Measurements from ENCODE around the gene PUDP.

PUDP gene

DNA sequence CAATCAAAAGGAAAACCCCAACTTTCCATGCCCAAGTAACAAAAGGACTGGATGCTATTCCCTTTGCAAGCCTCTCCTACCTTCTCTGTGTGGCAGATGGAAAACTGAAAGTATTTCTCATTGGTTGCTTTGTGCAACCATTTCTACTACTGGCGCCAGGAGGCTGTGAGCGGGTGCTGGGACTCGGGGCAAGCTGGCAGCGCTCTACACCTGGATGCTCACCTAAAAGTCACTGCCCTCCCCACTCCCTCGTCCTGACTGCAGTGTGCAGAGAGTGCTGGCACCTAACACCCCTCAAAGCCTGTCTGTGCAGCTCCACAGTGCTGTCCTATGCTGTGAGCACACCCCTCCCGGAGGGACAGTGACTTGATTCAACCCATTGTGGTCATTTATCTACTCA, 54.6 kb downstream of the PUDP start:
- Histone ChIP-seq H3F3A (ENCODE audit: control insufficient read depth, insufficient read depth) (no peaks in the 10 kb centered on the region; the same call in 1 of the 2 replicates), H3K27ac (ENCODE audit: low read depth, low read length) (no peak overlapping the region), H3K36me3 (ENCODE audit: control insufficient read depth, low read length) (peaks cover 18% of the 10 kb centered on the region), H3K4me1 (ENCODE audit: control insufficient read depth, low read length) (peaks cover 49% of the 10 kb centered on the region), H3K9me3 (ENCODE audit: control insufficient read depth, insufficient read depth, low read length) (no peaks in the 10 kb centered on the region), H3K9me2 (replicated peaks; ENCODE audit: control insufficient read depth, low read length) (no peaks in the 10 kb centered on the region), H3K27me3 (ENCODE audit: control insufficient read depth, low read length) (no peaks in the 10 kb centered on the region), H3K4me2 (ENCODE audit: low read length) (no peak overlapping the region), H4K20me1 (ENCODE audit: control insufficient read depth, insufficient read depth, low read depth, low read length) (no peaks in the 10 kb centered on the region), H3K4me3 (ENCODE audit: low read length) (no peak overlapping the region), H3K79me2 (ENCODE audit: control insufficient read depth, low read length) (peaks cover 41% of the 10 kb centered on the region)
- TF ChIP-seq EZH2phosphoT487 (IDR thresholded peaks at IDR 0.05; ENCODE audit: borderline replicate concordance, low read length) = no peak
- TF ChIP-seq, protein P1, sequence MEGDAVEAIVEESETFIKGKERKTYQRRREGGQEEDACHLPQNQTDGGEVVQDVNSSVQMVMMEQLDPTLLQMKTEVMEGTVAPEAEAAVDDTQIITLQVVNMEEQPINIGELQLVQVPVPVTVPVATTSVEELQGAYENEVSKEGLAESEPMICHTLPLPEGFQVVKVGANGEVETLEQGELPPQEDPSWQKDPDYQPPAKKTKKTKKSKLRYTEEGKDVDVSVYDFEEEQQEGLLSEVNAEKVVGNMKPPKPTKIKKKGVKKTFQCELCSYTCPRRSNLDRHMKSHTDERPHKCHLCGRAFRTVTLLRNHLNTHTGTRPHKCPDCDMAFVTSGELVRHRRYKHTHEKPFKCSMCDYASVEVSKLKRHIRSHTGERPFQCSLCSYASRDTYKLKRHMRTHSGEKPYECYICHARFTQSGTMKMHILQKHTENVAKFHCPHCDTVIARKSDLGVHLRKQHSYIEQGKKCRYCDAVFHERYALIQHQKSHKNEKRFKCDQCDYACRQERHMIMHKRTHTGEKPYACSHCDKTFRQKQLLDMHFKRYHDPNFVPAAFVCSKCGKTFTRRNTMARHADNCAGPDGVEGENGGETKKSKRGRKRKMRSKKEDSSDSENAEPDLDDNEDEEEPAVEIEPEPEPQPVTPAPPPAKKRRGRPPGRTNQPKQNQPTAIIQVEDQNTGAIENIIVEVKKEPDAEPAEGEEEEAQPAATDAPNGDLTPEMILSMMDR (IDR thresholded peaks at IDR 0.05; ENCODE audit: low read depth, low read length, poor library complexity, severe bottlenecking) = no peak

DNA sequence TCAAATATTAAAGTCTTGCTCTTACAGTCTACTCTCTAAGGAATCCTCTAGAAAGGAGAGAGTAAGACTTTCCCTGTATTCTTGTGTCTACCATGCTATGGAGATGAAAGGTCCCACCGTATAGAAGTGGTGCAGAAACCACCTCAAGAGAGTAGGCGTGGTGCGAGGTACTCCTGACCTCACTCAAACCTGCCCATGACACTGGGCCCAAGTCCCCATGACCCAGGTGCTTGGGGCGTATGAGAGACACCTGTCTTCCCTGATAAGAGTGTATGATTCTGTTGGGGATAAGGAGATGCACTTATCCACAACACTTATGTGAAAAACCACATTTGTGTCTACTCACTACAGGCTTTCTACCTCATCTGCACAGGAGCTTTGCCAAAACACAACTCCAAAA, 55.4 kb downstream of the PUDP start:
- peaks cover 40% of the 10 kb centered on the region for H3K79me2 ChIP-seq (ENCODE audit: control insufficient read depth, low read length)
- peaks cover 10% of the 10 kb centered on the region for H3K36me3 ChIP-seq (ENCODE audit: control insufficient read depth, low read length)
- H3F3A ChIP-seq (ENCODE audit: control insufficient read depth, insufficient read depth) = no peaks in the 10 kb centered on the region; the same call in 1 of the 2 replicates
- no peak overlapping the region for H3K4me3 ChIP-seq (ENCODE audit: low read length)
- H3K9me2 ChIP-seq (replicated peaks; ENCODE audit: control insufficient read depth, low read length) = no peaks in the 10 kb centered on the region
- TF ChIP-seq EZH2phosphoT487 (IDR thresholded peaks at IDR 0.05; ENCODE audit: borderline replicate concordance, low read length) = no peak
- TF ChIP-seq, protein P1 (IDR thresholded peaks at IDR 0.05; ENCODE audit: low read depth, low read length, poor library complexity, severe bottlenecking) = no peak
- no peak overlapping the region; the same call in 1 of the 2 replicates for H3K4me2 ChIP-seq (ENCODE audit: low read length)
- H4K20me1 ChIP-seq (ENCODE audit: control insufficient read depth, insufficient read depth, low read depth, low read length) = no peaks in the 10 kb centered on the region
- peaks cover 54% of the 10 kb centered on the region for H3K4me1 ChIP-seq (ENCODE audit: control insufficient read depth, low read length)
- no peak overlapping the region for H3K27ac ChIP-seq (ENCODE audit: low read depth, low read length)
- H3K27me3 ChIP-seq (ENCODE audit: control insufficient read depth, low read length) = no peaks in the 10 kb centered on the region
- H3K9me3 ChIP-seq (ENCODE audit: control insufficient read depth, insufficient read depth, low read length) = no peaks in the 10 kb centered on the region

DNA sequence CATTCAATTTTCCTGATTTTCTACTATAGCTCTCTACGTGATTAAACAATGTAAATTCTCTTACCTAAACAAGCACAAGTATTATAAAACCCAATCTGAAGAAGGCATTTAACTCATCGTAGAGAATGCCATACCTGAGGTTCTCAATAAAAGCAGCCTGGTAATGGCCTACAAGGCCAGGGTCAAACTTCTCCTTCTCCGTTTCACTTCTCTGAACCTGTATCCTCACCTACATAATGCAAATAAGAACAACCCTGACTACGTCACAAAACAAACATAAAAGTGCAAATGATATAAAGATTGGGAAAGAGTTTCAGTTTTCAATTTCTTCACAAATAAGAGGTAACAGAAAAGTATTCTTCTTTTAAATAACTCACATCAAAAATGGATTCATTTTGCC, 56.0 kb downstream of the PUDP start:
- H3K36me3 ChIP-seq (ENCODE audit: control insufficient read depth, low read length) = peaks cover 10% of the 10 kb centered on the region
- H3K4me3 ChIP-seq (ENCODE audit: low read length) = no peak overlapping the region
- no peak overlapping the region for H3K27ac ChIP-seq (ENCODE audit: low read depth, low read length)
- no peaks in the 10 kb centered on the region for H4K20me1 ChIP-seq (ENCODE audit: control insufficient read depth, insufficient read depth, low read depth, low read length)
- TF ChIP-seq EZH2phosphoT487 (IDR thresholded peaks at IDR 0.05; ENCODE audit: borderline replicate concordance, low read length) = no peak
- TF ChIP-seq, protein P1 (IDR thresholded peaks at IDR 0.05; ENCODE audit: low read depth, low read length, poor library complexity, severe bottlenecking) = no peak
- peak overlapping the region; percentile 11; the same call in 1 of the 2 replicates for H3K4me2 ChIP-seq (ENCODE audit: low read length)
- no peaks in the 10 kb centered on the region for H3K9me3 ChIP-seq (ENCODE audit: control insufficient read depth, insufficient read depth, low read length)
- H3F3A ChIP-seq (ENCODE audit: control insufficient read depth, insufficient read depth) = no peaks in the 10 kb centered on the region; the same call in 1 of the 2 replicates
- no peaks in the 10 kb centered on the region for H3K9me2 ChIP-seq (replicated peaks; ENCODE audit: control insufficient read depth, low read length)
- H3K27me3 ChIP-seq (ENCODE audit: control insufficient read depth, low read length) = no peaks in the 10 kb centered on the region
- H3K4me1 ChIP-seq (ENCODE audit: control insufficient read depth, low read length) = peaks cover 59% of the 10 kb centered on the region
- peaks cover 40% of the 10 kb centered on the region for H3K79me2 ChIP-seq (ENCODE audit: control insufficient read depth, low read length)

All from DOHH2 (cell line).